SK-N-SH (cell line): ENCODE measurements around the gene SERPINH1. TPM values are rescaled to one million over a fixed set of nuclear protein-coding genes. Genes with fewer than 3 reads are reported as not detected.

ENCODE experiments used
- CTCF ChIA-PET: fragments of 300-600, 350-600 bp; formaldehyde crosslinking; extraction: SDS; loops from one replicate; lab custom pipeline; 2021; lab: Yijun Ruan, JAX
- POLR2A ChIA-PET: fragments of 350-600 bp; sonication (Branson Sonifier 250); formaldehyde crosslinking; extraction: SDS; loops from one replicate; lab custom pipeline; 2020; ENCODE audit warnings: antibody characterized with exemption, inconsistent platforms; lab: Yijun Ruan, JAX
- DNase-seq: peaks from one replicate; pipeline ENCODE4 v3.0.0; 2012
- H2AFZ ChIP-seq: fragments of 200-600 bp; sonication (generic); 2 replicates; pipeline ENCODE4 v1.8.1; 2016; ENCODE audit warnings: antibody characterized with exemption, mild to moderate bottlenecking, low read depth
- H3F3A ChIP-seq: fragments of 200-600 bp; sonication (generic); replicated peaks from 2 replicates; pipeline ENCODE3; 2016; ENCODE audit warnings: antibody characterized with exemption, mild to moderate bottlenecking; ENCODE audit not compliant: insufficient read depth
- H3K27ac ChIP-seq, 2 experiments: fragments of 200-500 bp in 1 of 2; fragments of 200-600 bp in 1 of 2; sonication (Bioruptor generic) in 1 of 2; sonication (generic), shearing (Covaris generic) in 1 of 2; 2 replicates each; pipeline versions ENCODE4 v1.5.1 to v1.6.1; 2014 to 2016; ENCODE audit warnings: low read depth in 2 of 2, inconsistent platforms in 1 of 2, low read length in 1 of 2, mild to moderate bottlenecking in 1 of 2, mixed read lengths in 1 of 2
- H3K27me3 ChIP-seq: fragments of 200-600 bp; sonication (generic), shearing (Covaris generic); 2 replicates; pipeline ENCODE4 v1.6.1; 2016; ENCODE audit warnings: mixed run types; ENCODE audit not compliant: insufficient read depth
- H3K36me3 ChIP-seq, 2 experiments: fragments of 200-500 bp in 1 of 2; fragments of 200-600 bp in 1 of 2; sonication (Bioruptor generic) in 1 of 2; sonication (generic) in 1 of 2; replicated peaks in 1 of 2; 2 replicates each; pipeline versions ENCODE3 to v1.5.1; 2014 to 2016; ENCODE audit warnings: low read length in 1 of 2, mild to moderate bottlenecking in 1 of 2; ENCODE audit not compliant: insufficient read depth in 2 of 2, control insufficient read depth in 1 of 2
- H3K4me1 ChIP-seq, 2 experiments: fragments of 200-500 bp in 1 of 2; fragments of 200-600 bp in 1 of 2; sonication (Bioruptor generic) in 1 of 2; sonication (generic), shearing (Covaris generic) in 1 of 2; 2 replicates each; pipeline versions ENCODE4 v1.5.1 to v1.6.1; 2014 to 2016; ENCODE audit warnings: low read depth in 1 of 2, low read length in 1 of 2, mixed run types in 1 of 2; ENCODE audit not compliant: insufficient read depth in 2 of 2, control insufficient read depth in 1 of 2
- H3K4me2 ChIP-seq: fragments of 200-600 bp; sonication (generic), shearing (Covaris generic); 2 replicates; pipeline ENCODE4 v1.6.1; 2017; ENCODE audit warnings: mixed run types
- H3K4me3 ChIP-seq, 2 experiments: fragments of 200-500 bp in 1 of 2; fragments of 200-600 bp in 1 of 2; sonication (Bioruptor generic) in 1 of 2; sonication (generic), shearing (Covaris generic) in 1 of 2; 2 replicates each; pipeline versions ENCODE4 v1.5.1 to v1.8.1; 2014 to 2016; ENCODE audit warnings: low read depth in 2 of 2, inconsistent platforms in 1 of 2, low read length in 1 of 2, mild to moderate bottlenecking in 1 of 2, mixed read lengths in 1 of 2, moderate library complexity in 1 of 2
- H3K79me2 ChIP-seq: fragments of 200-600 bp; sonication (generic); 2 replicates; pipeline ENCODE4 v1.8.1; 2017; ENCODE audit warnings: mild to moderate bottlenecking; ENCODE audit not compliant: insufficient read depth
- H3K9ac ChIP-seq: fragments of 200-600 bp; sonication (generic); 2 replicates; pipeline ENCODE4 v1.6.1; 2017; ENCODE audit warnings: mixed run types
- H3K9me2 ChIP-seq: fragments of 200-600 bp; sonication (generic); 2 replicates; pipeline ENCODE4 v1.6.1; 2017; ENCODE audit warnings: mixed run types
- H3K9me3 ChIP-seq: fragments of 200-600 bp; sonication (generic); 2 replicates; pipeline ENCODE4 v1.6.1; 2017; ENCODE audit warnings: mixed run types, mild to moderate bottlenecking, moderate library complexity
- H4K20me1 ChIP-seq: fragments of 200-600 bp; sonication (generic); 2 replicates; pipeline ENCODE4 v1.6.1; 2017; ENCODE audit warnings: mild to moderate bottlenecking, mixed run types; ENCODE audit not compliant: insufficient read depth
- EZH2phosphoT487 ChIP-seq: fragments of 200-600 bp; sonication (generic); IDR thresholded peaks from 2 replicates; pipeline ENCODE4 v1.6.1; 2017; ENCODE audit warnings: low read depth, mixed run types, mild to moderate bottlenecking, antibody characterized with exemption, moderate library complexity, borderline replicate concordance
- FOSL2 ChIP-seq: IDR thresholded peaks from 2 replicates; pipeline ENCODE4 v1.4.0; 2012; ENCODE audit warnings: low read depth, mild to moderate bottlenecking, moderate library complexity, borderline replicate concordance
- FOXM1 ChIP-seq: IDR thresholded peaks from 2 replicates; pipeline ENCODE4 v1.4.0; 2012; ENCODE audit warnings: low read depth, mild to moderate bottlenecking
- GABPA ChIP-seq: IDR thresholded peaks from 2 replicates; pipeline ENCODE4 v1.4.0; 2012; ENCODE audit warnings: low read depth, mild to moderate bottlenecking
- GATA2 ChIP-seq: sonication (generic); formaldehyde crosslinking; IDR thresholded peaks from 2 replicates; pipeline ENCODE4 v1.5.0; 2020; ENCODE audit warnings: mild to moderate bottlenecking, missing genetic modification reagents
- IRF3 ChIP-seq: fragments of 150-350 bp; IDR thresholded peaks from 2 replicates; pipeline ENCODE4 v1.6.1; 2016; ENCODE audit warnings: mild to moderate bottlenecking, low read depth, low read length
- MEF2A ChIP-seq: IDR thresholded peaks from 2 replicates; pipeline ENCODE4 v1.4.0; 2012; ENCODE audit warnings: low read depth, borderline replicate concordance
- MXI1 ChIP-seq: IDR thresholded peaks from 2 replicates; pipeline ENCODE4 v1.6.1; 2012; ENCODE audit warnings: mild to moderate bottlenecking, low read depth, low read length, improper control_type of control experiment
- NFIC ChIP-seq: IDR thresholded peaks from 2 replicates; pipeline ENCODE4 v1.4.0; 2012; ENCODE audit warnings: borderline replicate concordance
- POLR2AphosphoS5 ChIP-seq: IDR thresholded peaks from 2 replicates; pipeline ENCODE4 v1.6.1; 2012; ENCODE audit warnings: low read depth, low read length
- RAD21 ChIP-seq: IDR thresholded peaks from 2 replicates; pipeline ENCODE4 v1.6.1; 2012; ENCODE audit warnings: mild to moderate bottlenecking, low read length
- REST ChIP-seq: IDR thresholded peaks from 2 replicates; pipeline ENCODE4 v1.6.1; 2012; ENCODE audit warnings: mild to moderate bottlenecking, low read depth, low read length, moderate library complexity
- RFX5 ChIP-seq: IDR thresholded peaks from 2 replicates; pipeline ENCODE4 v1.6.1; 2012; ENCODE audit warnings: mild to moderate bottlenecking, improper control_type of control experiment, low read length
- RXRA ChIP-seq: IDR thresholded peaks from 2 replicates; pipeline ENCODE4 v1.4.0; 2012; ENCODE audit warnings: low read depth, mild to moderate bottlenecking, borderline replicate concordance
- SIN3A ChIP-seq: IDR thresholded peaks from 2 replicates; pipeline ENCODE4 v1.6.1; 2012; ENCODE audit warnings: low read depth, mild to moderate bottlenecking, low read length, moderate library complexity, borderline replicate concordance
- TAF1 ChIP-seq: IDR thresholded peaks from 2 replicates; pipeline ENCODE4 v1.6.1; 2012; ENCODE audit warnings: low read depth, mild to moderate bottlenecking, low read length, moderate library complexity, borderline replicate concordance
- TCF12 ChIP-seq: IDR thresholded peaks from 2 replicates; pipeline ENCODE4 v1.4.0; 2012
- TEAD4 ChIP-seq: IDR thresholded peaks from 2 replicates; pipeline ENCODE4 v1.4.0; 2012; ENCODE audit warnings: mild to moderate bottlenecking, borderline replicate concordance; ENCODE audit not compliant: insufficient read depth
- WGBS: methylation state at CpG from one replicate; pipeline ENCODE4 v1.1.6; 2017; ENCODE audit warnings: low lambda C conversion rate; 5-methylcytosine and 5-hydroxymethylcytosine counted together
- polyA plus RNA-seq, 3 experiments: library from polyadenylated mRNA; depleted of rRNA; stranded (reverse); fragments of >200 nt; gene quantifications; 2 replicates each; pipeline ENCODE4 v1.2.3, GENCODE V29; 2012

Gene SERPINH1
- polyA plus RNA-seq, 1 of the 3 experiments (the other 2 are of a cell fraction) = 293 TPM

GRCh38 chr11:75553889-75554257 lies 8.2 kb upstream of the SERPINH1 start:
- H2AFZ ChIP-seq = no peak overlapping the region
- ChIA-PET CTCF (interaction anchor here (0.9 to 4.0 kb wide), 16 partner anchors 10 to 1775 kb away, joined by 3 to 15 read pairs (median 3); partner anchors contain the start of genes GDPD5 and MAP6), POLR2A (interaction anchor here (0.6 to 3.6 kb wide), 19 partner anchors 8 to 216 kb away, joined by 3 to 39 read pairs (median 5); partner anchors contain the start of genes MAP6 and SERPINH1)
- 67% methylated on average over 1 of the region's 1 CpG for WGBS
- no peaks in the 10 kb centered on the region for H3K9me3 ChIP-seq
- no peaks in the 10 kb centered on the region for H3K79me2 ChIP-seq
- H3K4me2 ChIP-seq = peak overlapping the region; percentile 42; the same call in 1 of the 2 replicates
- no peak for TF ChIP-seq TEAD4
- TF ChIP-seq REST = no peak
- TF ChIP-seq RAD21 = no peak
- TF ChIP-seq FOXM1 = no peak
- no peak for TF ChIP-seq RXRA
- no peak for TF ChIP-seq TAF1
- TF ChIP-seq GABPA = no peak
- TF ChIP-seq TCF12 = no peak
- no peak for TF ChIP-seq MXI1
- TF ChIP-seq NFIC = no peak
- no peak for TF ChIP-seq IRF3
- TF ChIP-seq POLR2AphosphoS5 = no peak
- no peak for TF ChIP-seq GATA2 (CRISPR knock-in tag)
- no peak for TF ChIP-seq EZH2phosphoT487
- TF ChIP-seq FOSL2 = no peak
- no peak for TF ChIP-seq SIN3A
- TF ChIP-seq RFX5 = no peak
- no peak for TF ChIP-seq MEF2A
- H4K20me1 ChIP-seq = no peaks in the 10 kb centered on the region
- peak overlapping the region; percentile 58 to 98; a peak in 3 of 4 replicates for H3K27ac ChIP-seq
- H3F3A ChIP-seq = peaks cover 9% of the 10 kb centered on the region
- peaks cover 33 to 53% of the 10 kb centered on the region in 2 experiments for H3K4me1 ChIP-seq
- H3K27me3 ChIP-seq = no peaks in the 10 kb centered on the region
- DNase-seq = no peak
- no peak overlapping the region for H3K4me3 ChIP-seq
- H3K9ac ChIP-seq = no peak overlapping the region
- H3K36me3 ChIP-seq = no peaks in the 10 kb centered on the region
- H3K9me2 ChIP-seq = no peaks in the 10 kb centered on the region
